GF-D8 (cell line): ENCODE data around the gene KRTAP5-7.
"Not testable (repeated sequence)": the region's sequence is repeated elsewhere in the genome, so short reads cannot be mapped to it uniquely, and the experiment has no call there.

Experiments used
- DNase-seq: peaks from one replicate; lab custom pipeline; 2025; lab: John Stamatoyannopoulos, UW

KRTAP5-7 gene, protein sequence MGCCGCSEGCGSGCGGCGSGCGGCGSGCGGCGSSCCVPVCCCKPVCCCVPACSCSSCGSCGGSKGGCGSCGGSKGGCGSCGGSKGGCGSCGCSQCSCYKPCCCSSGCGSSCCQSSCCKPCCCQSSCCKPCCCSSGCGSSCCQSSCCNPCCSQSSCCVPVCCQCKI

GRCh38 chr11:71526796-71527575, at the start of gene KRTAP5-7:
KRTAP5-7 (plus strand) TSS chr11:71527267; CDS start chr11:71527301, 34 bp downstream.
- DNase-seq: not testable (repeated sequence)

GRCh38 chr11:71477641-71478527, 49.2 kb upstream of the KRTAP5-7 start:
- no peak for DNase-seq

- no peak for DNase-seq
Observed at GRCh38 chr11:71478528-71478840, 48.6 kb upstream of the KRTAP5-7 start.

GRCh38 chr11:71481101-71481960, 45.7 kb upstream of the KRTAP5-7 start:
- no peak for DNase-seq

DNA sequence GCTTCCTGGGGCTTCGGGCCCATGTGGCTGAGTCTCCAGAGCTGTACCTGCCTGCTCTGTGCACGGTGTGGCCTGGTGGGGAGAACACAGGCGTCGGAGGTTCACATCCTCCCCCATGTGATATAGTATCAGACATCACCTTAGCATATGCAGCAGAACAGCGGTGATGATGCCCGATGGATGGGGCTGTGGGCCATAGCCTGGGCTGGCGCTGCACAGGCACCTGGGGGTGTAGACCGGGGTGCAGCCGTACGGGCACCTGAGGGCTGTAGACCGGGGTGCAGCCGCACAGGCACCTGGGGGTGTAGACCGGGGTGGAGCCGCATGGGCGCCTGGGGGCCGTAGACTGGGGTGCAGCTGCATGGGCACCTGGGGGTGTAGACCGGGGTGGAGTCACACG, 44.9 kb upstream of the KRTAP5-7 start:
- no peak for DNase-seq

DNA sequence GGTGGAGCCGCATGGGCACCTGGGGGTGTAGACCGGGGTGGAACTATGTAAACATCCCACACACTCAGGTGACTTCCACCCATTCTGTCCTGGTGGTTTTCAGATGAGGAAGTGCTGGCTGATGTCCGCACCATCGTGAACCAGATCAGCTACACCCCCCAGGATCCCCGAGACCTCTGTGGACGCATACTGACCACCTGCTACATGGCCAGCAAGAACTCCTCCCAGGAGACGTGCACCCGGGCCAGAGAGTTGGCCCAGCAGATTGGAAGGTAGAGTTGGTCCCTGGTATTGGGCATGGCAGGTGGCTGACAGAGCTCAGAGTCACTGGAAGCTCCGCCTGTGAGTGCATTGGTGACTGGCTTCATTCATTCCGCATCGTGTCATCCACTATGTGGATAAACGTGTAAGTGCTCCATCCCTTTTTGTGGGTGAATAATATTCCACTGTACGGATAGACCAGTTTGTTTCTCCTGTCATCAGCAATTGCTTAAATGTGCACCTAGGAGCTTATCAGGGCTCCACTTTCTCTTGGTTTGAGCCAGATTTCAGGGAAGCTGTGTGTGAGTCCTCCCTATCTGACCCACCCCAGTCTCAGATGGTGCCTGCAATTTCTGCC, 44.2 kb upstream of the KRTAP5-7 start:
- DNase-seq: no peak

DNA sequence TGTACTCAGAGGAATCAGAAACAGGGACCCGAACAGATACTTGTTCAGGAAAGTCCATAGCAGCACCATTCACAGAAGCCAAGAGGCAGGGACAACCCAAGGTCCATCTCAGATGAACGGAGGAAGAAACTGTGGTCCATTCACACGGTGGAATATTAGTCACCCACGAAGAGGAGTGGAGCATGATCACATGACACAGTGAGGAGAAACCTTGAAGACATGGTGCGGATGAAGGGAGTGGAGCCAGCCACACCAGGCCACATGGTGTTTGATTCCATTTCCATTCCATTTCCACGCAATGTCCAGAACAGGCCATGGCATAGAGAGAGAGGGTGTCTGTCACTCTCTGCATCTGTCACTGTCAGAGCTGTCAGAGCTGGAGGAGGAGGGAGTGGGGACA, 43.4 kb upstream of the KRTAP5-7 start:
- DNase-seq: no peak

- no peak for DNase-seq
Observed at GRCh38 chr11:71484248-71485062, 42.6 kb upstream of the KRTAP5-7 start.

GRCh38 chr11:71485063-71485399, 42.0 kb upstream of the KRTAP5-7 start:
- no peak for DNase-seq

DNA sequence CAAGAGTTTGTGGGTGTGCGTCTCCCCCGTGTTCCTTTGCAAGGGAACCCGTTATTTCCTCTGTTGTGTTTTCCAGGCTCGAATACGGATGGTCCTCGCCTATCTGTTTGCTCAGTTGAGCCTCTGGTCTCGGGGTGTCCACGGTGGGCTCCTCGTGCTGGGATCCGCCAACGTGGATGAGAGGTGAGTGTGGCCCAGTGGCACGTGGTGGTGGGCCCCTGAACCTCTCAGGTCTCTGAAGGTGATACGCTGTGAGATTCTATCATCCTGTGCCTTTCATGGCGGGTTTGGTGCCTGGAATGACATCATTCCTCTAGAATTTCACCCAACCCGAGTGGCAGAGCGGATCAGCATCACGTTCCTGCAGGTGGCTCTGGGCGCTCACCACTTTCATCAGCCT, 41.6 kb upstream of the KRTAP5-7 start:
- no peak for DNase-seq

DNA sequence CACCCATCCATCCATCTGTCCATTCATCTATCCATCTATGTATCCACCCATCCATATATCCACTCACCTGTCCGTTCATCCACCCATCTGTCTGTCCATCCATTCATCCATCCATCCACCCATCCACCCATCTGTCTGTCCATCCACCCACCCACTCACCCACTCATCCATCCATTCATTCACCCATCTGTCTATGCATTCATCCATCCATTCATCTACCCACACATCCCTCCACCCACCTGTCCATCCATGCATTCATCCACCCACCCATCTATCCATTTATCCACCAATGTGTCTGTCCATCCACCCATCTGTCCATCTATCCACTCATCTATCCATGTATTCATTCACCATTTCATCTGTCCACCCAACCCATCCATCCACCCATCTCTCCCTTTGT, 40.7 kb upstream of the KRTAP5-7 start:
- DNase-seq: no peak

- DNase-seq: no peak
Observed at GRCh38 chr11:71488681-71489270, 38.3 kb upstream of the KRTAP5-7 start.

- no peak for DNase-seq
Observed at GRCh38 chr11:71489311-71490043, 37.6 kb upstream of the KRTAP5-7 start.

GRCh38 chr11:71490044-71490730, 36.9 kb upstream of the KRTAP5-7 start:
- no peak for DNase-seq

DNA sequence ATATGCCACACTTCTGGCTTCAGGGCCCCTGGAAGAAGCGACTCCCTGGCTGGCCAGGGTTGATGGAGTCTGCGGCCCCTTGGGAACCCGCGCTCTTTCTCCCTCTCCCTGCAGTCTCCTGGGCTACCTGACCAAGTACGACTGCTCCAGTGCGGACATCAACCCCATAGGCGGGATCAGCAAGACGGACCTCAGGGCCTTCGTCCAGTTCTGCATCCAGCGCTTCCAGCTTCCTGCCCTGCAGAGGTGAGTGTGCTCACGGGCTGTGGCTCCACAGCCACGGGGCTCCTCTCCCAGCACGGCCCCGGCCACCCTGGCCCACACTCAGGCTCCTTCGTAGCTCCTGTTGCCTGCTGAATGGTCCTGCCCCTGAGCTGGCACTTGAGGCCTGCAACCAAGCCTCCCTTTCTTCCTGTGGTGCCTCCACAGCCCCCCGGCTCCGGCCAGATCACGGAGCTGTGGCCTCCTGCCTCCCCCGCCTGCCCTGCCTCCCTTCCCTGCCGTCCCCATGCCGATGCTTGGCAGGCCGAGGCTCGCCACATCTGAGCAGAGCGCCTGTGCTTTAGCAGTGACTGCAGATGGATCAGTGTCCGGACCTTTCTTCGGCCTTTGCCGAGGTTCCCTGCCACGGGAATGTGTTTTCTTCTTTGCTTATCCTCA, 36.2 kb upstream of the KRTAP5-7 start:
- no peak for DNase-seq

DNA sequence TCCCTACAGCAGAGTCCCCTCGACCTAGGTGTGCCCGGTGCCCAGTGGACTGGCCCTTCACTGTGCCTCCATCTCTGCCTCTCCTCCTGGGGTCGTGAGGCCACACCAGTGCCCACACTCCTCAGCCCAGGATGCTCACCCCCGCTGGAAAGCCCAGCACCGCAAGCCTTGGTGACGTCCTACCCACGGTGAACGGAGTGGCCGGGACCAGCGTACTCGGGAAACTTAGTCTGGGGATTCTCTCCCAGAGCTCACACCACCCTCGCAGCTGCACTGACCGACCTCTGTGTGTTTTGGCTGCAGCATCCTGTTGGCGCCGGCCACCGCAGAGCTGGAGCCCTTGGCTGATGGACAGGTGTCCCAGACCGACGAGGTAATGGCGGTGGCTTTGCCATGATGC, 35.5 kb upstream of the KRTAP5-7 start:
- DNase-seq: no peak

- DNase-seq: no peak
Observed at GRCh38 chr11:71491940-71492339, 35.1 kb upstream of the KRTAP5-7 start.
